AG09319 (cell line): ENCODE results near the gene TNFRSF4.

Experiments used
- DNase-seq: peaks from one replicate; pipeline ENCODE4 v3.0.0-alpha.2; 2010; ENCODE audit warnings: low read depth; ENCODE audit errors: extremely low read depth
- CTCF ChIP-seq: IDR thresholded peaks from 2 replicates; pipeline ENCODE4 v1.5.1; 2011; ENCODE audit warnings: low read depth, mild to moderate bottlenecking, inconsistent platforms, low read length, moderate library complexity

Gene TNFRSF4

GRCh38 chr1:1231400-1232207 is 17.7 kb upstream of the TNFRSF4 start, which contains the start of gene SDF4:
Gene SDF4, minus strand, starts transcription at chr1:1232001. Its CDS starts 3,229 bp downstream, at chr1:1228772.
- DNase-seq = peak; percentile 92
- no peak for TF ChIP-seq CTCF

- DNase-seq = peak; percentile 23
- peak; percentile 32 for TF ChIP-seq CTCF
Measured at GRCh38 chr1:1230656-1231399, 16.9 kb upstream of the TNFRSF4 start.

- no peak for TF ChIP-seq CTCF
- DNase-seq = no peak
Measured at GRCh38 chr1:1229770-1230169, 15.8 kb upstream of the TNFRSF4 start.

- no peak for TF ChIP-seq CTCF
- DNase-seq = no peak
Measured at GRCh38 chr1:1228596-1229321, 14.8 kb upstream of the TNFRSF4 start.

- no peak for DNase-seq
- TF ChIP-seq CTCF = no peak
Measured at GRCh38 chr1:1228187-1228586, 14.2 kb upstream of the TNFRSF4 start.

- TF ChIP-seq CTCF = no peak
- DNase-seq = no peak
Measured at GRCh38 chr1:1227386-1227785, 13.4 kb upstream of the TNFRSF4 start.
